Ishikawa (cell line): ENCODE data around the gene LRP5.

ENCODE experiments used
- CEBPB ChIP-seq: IDR thresholded peaks from 2 replicates; pipeline ENCODE4 v1.6.1; 2012
- CREB1 ChIP-seq: IDR thresholded peaks from 2 replicates; pipeline ENCODE4 v1.6.1; 2012; ENCODE audit warnings: low read depth
- EGR1 ChIP-seq: IDR thresholded peaks from 2 replicates; pipeline ENCODE4 v1.6.1; 2012
- EP300 ChIP-seq: IDR thresholded peaks from 2 replicates; pipeline ENCODE4 v1.6.1; 2012; ENCODE audit warnings: borderline replicate concordance
- FOXM1 ChIP-seq: IDR thresholded peaks from 2 replicates; pipeline ENCODE4 v1.6.1; 2012; ENCODE audit warnings: low read depth, borderline replicate concordance
- MAX ChIP-seq: IDR thresholded peaks from 2 replicates; pipeline ENCODE4 v1.6.1; 2012
- RAD21 ChIP-seq: IDR thresholded peaks from 2 replicates; pipeline ENCODE4 v1.6.1; 2012; ENCODE audit warnings: low read depth
- TAF1 ChIP-seq: IDR thresholded peaks from 2 replicates; pipeline ENCODE4 v1.6.1; 2012; ENCODE audit warnings: low read depth, mild to moderate bottlenecking
- TCF12 ChIP-seq: IDR thresholded peaks from 2 replicates; pipeline ENCODE4 v1.6.1; 2012; ENCODE audit warnings: low read depth
- TEAD4 ChIP-seq: IDR thresholded peaks from 2 replicates; pipeline ENCODE4 v1.6.1; 2012
- YY1 ChIP-seq: IDR thresholded peaks from 2 replicates; pipeline ENCODE4 v1.6.1; 2012; ENCODE audit warnings: low read depth
- ZBTB7A ChIP-seq: IDR thresholded peaks from 2 replicates; pipeline ENCODE4 v1.6.1; 2012; ENCODE audit warnings: low read depth
- TF ChIP-seq, protein P1 (sequence below): IDR thresholded peaks from 2 replicates; pipeline ENCODE4 v1.6.1; 2012; ENCODE audit warnings: low read depth, mild to moderate bottlenecking

- TF ChIP-seq EP300 (no peak), RAD21 (no peak), CEBPB (no peak), TAF1 (no peak), MAX (no peak), TEAD4 (no peak), TCF12 (no peak), EGR1 (no peak), ZBTB7A (no peak), YY1 (no peak), CREB1 (no peak), FOXM1 (no peak)
- TF ChIP-seq, protein P1, sequence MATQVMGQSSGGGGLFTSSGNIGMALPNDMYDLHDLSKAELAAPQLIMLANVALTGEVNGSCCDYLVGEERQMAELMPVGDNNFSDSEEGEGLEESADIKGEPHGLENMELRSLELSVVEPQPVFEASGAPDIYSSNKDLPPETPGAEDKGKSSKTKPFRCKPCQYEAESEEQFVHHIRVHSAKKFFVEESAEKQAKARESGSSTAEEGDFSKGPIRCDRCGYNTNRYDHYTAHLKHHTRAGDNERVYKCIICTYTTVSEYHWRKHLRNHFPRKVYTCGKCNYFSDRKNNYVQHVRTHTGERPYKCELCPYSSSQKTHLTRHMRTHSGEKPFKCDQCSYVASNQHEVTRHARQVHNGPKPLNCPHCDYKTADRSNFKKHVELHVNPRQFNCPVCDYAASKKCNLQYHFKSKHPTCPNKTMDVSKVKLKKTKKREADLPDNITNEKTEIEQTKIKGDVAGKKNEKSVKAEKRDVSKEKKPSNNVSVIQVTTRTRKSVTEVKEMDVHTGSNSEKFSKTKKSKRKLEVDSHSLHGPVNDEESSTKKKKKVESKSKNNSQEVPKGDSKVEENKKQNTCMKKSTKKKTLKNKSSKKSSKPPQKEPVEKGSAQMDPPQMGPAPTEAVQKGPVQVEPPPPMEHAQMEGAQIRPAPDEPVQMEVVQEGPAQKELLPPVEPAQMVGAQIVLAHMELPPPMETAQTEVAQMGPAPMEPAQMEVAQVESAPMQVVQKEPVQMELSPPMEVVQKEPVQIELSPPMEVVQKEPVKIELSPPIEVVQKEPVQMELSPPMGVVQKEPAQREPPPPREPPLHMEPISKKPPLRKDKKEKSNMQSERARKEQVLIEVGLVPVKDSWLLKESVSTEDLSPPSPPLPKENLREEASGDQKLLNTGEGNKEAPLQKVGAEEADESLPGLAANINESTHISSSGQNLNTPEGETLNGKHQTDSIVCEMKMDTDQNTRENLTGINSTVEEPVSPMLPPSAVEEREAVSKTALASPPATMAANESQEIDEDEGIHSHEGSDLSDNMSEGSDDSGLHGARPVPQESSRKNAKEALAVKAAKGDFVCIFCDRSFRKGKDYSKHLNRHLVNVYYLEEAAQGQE, result no peak
Measured at GRCh38 chr11:68324241-68324640, 11.8 kb downstream of the LRP5 start.
